ENCODE data around the gene MYH3.

- no peak for TF ChIP-seq CTCF (optimal IDR thresholded peaks at IDR 0.05 in 1 of 3, IDR thresholded peaks at IDR 0.05 in 1 of 3, conservative IDR thresholded peaks at IDR 0.05 in 1 of 3; ENCODE audit: extremely low read depth in 1 of 3, insufficient read depth in 2 of 3, low read length in 3 of 3)
- TF ChIP-seq EZH2 (IDR thresholded peaks at IDR 0.05; ENCODE audit: low read length): no peak
Measured at GRCh38 chr17:10651927-10652326, 5.2 kb downstream of the MYH3 start.
